HEK293 (cell line): ENCODE results near the gene IFFO2.

Experiments used
- CTCF ChIA-PET: fragments of 350-600 bp; formaldehyde crosslinking; extraction: SDS; loops from one replicate; lab custom pipeline; 2021; ENCODE audit warnings: antibody characterized with exemption; lab: Yijun Ruan, JAX
- POLR2A ChIA-PET: fragments of 300-600 bp; formaldehyde crosslinking; extraction: SDS; loops from one replicate; lab custom pipeline; 2020; ENCODE audit warnings: antibody characterized with exemption, inconsistent platforms; lab: Yijun Ruan, JAX
- H3K27ac ChIP-seq: fragments of 200-500 bp; sonication (Bioruptor generic); 2 replicates; pipeline ENCODE4 v1.5.1; 2014; ENCODE audit warnings: low read depth, low read length, control low read depth, inconsistent platforms; ENCODE audit errors: extremely low read depth
- H3K36me3 ChIP-seq, 2 experiments: fragments of 200-500 bp in 1 of 2; sonication (Bioruptor generic) in 1 of 2; 1 replicate in 1 of 2; 2 replicates in 1 of 2; pipeline ENCODE4 v1.5.1; 2014 to 2017; ENCODE audit warnings: inconsistent platforms in 2 of 2, low read length in 2 of 2; ENCODE audit not compliant: control insufficient read depth in 2 of 2, insufficient read depth in 1 of 2
- H3K4me1 ChIP-seq: fragments of 200-500 bp; sonication (Bioruptor generic); 2 replicates; pipeline ENCODE4 v1.5.1; 2014; ENCODE audit warnings: mild to moderate bottlenecking, low read length, inconsistent platforms; ENCODE audit not compliant: control insufficient read depth, insufficient read depth
- H3K4me3 ChIP-seq: 2 replicates; pipeline ENCODE4 v1.5.1; 2011; ENCODE audit warnings: low read depth, mild to moderate bottlenecking, control low read depth, low read length, moderate library complexity
- H3K9me3 ChIP-seq: fragments of 200-500 bp; sonication (Bioruptor generic); 2 replicates; pipeline ENCODE4 v1.5.1; 2014; ENCODE audit warnings: low read depth, low read length, inconsistent platforms; ENCODE audit not compliant: control insufficient read depth, insufficient read depth
- BCL11A ChIP-seq: fragments of 450-650 bp; formaldehyde crosslinking; IDR thresholded peaks from 2 replicates; pipeline ENCODE4 v1.5.1; 2016; ENCODE audit warnings: low read depth, missing biosample characterization, missing genetic modification characterization
- GFI1B ChIP-seq: fragments of 450-650 bp; formaldehyde crosslinking; IDR thresholded peaks from 2 replicates; pipeline ENCODE4 v1.5.1; 2016; ENCODE audit warnings: missing biosample characterization, missing genetic modification characterization
- HOXD13 ChIP-seq: sonication (generic); formaldehyde crosslinking; IDR thresholded peaks from 2 replicates; pipeline ENCODE4 v1.8.0; 2022; ENCODE audit warnings: missing genetic modification reagents, borderline replicate concordance
- KLF7 ChIP-seq: fragments of 450-650 bp; formaldehyde crosslinking; IDR thresholded peaks from 2 replicates; pipeline ENCODE4 v1.5.1; 2016; ENCODE audit warnings: missing biosample characterization, missing genetic modification characterization, borderline replicate concordance
- YY2 ChIP-seq: fragments of 450-650 bp; formaldehyde crosslinking; IDR thresholded peaks from 2 replicates; pipeline ENCODE4 v1.5.1; 2016; ENCODE audit warnings: missing biosample characterization, missing genetic modification characterization
- ZBTB1 ChIP-seq: fragments of 450-650 bp; formaldehyde crosslinking; IDR thresholded peaks from 2 replicates; pipeline ENCODE4 v1.5.1; 2016; ENCODE audit warnings: missing biosample characterization, missing genetic modification characterization
- ZBTB20 ChIP-seq: fragments of 450-650 bp; formaldehyde crosslinking; IDR thresholded peaks from 2 replicates; pipeline ENCODE4 v1.5.1; 2016; ENCODE audit warnings: missing biosample characterization, missing genetic modification characterization
- ZIC2 ChIP-seq: fragments of 450-650 bp; formaldehyde crosslinking; IDR thresholded peaks from 2 replicates; pipeline ENCODE4 v1.5.1; 2016; ENCODE audit warnings: missing biosample characterization, missing genetic modification characterization
- ZNF10 ChIP-seq: fragments of 450-650 bp; formaldehyde crosslinking; IDR thresholded peaks from 2 replicates; pipeline ENCODE4 v1.5.1; 2017; ENCODE audit warnings: missing biosample characterization, missing genetic modification characterization
- ZNF146 ChIP-seq: fragments of 450-650 bp; formaldehyde crosslinking; IDR thresholded peaks from 2 replicates; pipeline ENCODE4 v1.5.1; 2016; ENCODE audit warnings: missing biosample characterization, missing genetic modification characterization
- ZNF16 ChIP-seq: fragments of 450-650 bp; formaldehyde crosslinking; IDR thresholded peaks from 2 replicates; pipeline ENCODE4 v1.5.1; 2016; ENCODE audit warnings: low read depth, missing biosample characterization, missing genetic modification characterization
- ZNF239 ChIP-seq: fragments of 450-650 bp; formaldehyde crosslinking; IDR thresholded peaks from 2 replicates; pipeline ENCODE4 v1.5.1; 2016; ENCODE audit warnings: missing biosample characterization, missing genetic modification characterization
- ZNF280C ChIP-seq: fragments of 450-650 bp; formaldehyde crosslinking; IDR thresholded peaks from 2 replicates; pipeline ENCODE4 v1.5.1; 2016; ENCODE audit warnings: missing biosample characterization, missing genetic modification characterization
- ZNF280D ChIP-seq: fragments of 450-650 bp; formaldehyde crosslinking; IDR thresholded peaks from 2 replicates; pipeline ENCODE4 v1.5.1; 2016; ENCODE audit warnings: missing biosample characterization, missing genetic modification characterization
- ZNF335 ChIP-seq: fragments of 450-650 bp; formaldehyde crosslinking; conservative IDR thresholded peaks from 2 replicates; pipeline ENCODE4 v1.5.1; 2016; ENCODE audit warnings: missing biosample characterization, missing genetic modification characterization
- ZNF404 ChIP-seq: fragments of 450-650 bp; formaldehyde crosslinking; IDR thresholded peaks from 2 replicates; pipeline ENCODE4 v1.5.1; 2017; ENCODE audit warnings: missing biosample characterization, missing genetic modification characterization
- ZNF433 ChIP-seq: fragments of 450-650 bp; formaldehyde crosslinking; IDR thresholded peaks from 2 replicates; pipeline ENCODE4 v1.5.1; 2016; ENCODE audit warnings: missing biosample characterization, missing genetic modification characterization, low read depth
- ZNF529 ChIP-seq: fragments of 450-650 bp; formaldehyde crosslinking; IDR thresholded peaks from 2 replicates; pipeline ENCODE4 v1.5.1; 2017; ENCODE audit warnings: missing genetic modification characterization, missing biosample characterization; ENCODE audit not compliant: insufficient replicate concordance
- ZNF610 ChIP-seq: fragments of 450-650 bp; formaldehyde crosslinking; IDR thresholded peaks from 2 replicates; pipeline ENCODE4 v1.5.1; 2016; ENCODE audit warnings: missing biosample characterization, missing genetic modification characterization, borderline replicate concordance
- ZNF629 ChIP-seq: fragments of 450-650 bp; formaldehyde crosslinking; IDR thresholded peaks from 2 replicates; pipeline ENCODE4 v1.5.1; 2017; ENCODE audit warnings: missing biosample characterization, missing genetic modification characterization
- ZNF658 ChIP-seq: fragments of 450-650 bp; formaldehyde crosslinking; IDR thresholded peaks from 2 replicates; pipeline ENCODE4; 2016; ENCODE audit warnings: missing biosample characterization, missing genetic modification characterization
- ZNF830 ChIP-seq: fragments of 450-650 bp; IDR thresholded peaks from 2 replicates; pipeline ENCODE4 v1.5.0; 2018; ENCODE audit warnings: missing biosample characterization, missing genetic modification characterization, low read depth, mild to moderate bottlenecking, moderate library complexity
- TF ChIP-seq, protein P1 (sequence below): fragments of 450-650 bp; formaldehyde crosslinking; IDR thresholded peaks from 2 replicates; pipeline ENCODE4 v1.5.1; 2016; ENCODE audit warnings: missing biosample characterization, missing genetic modification characterization

The IFFO2 gene

GRCh38 chr1:18932879-18933278 lies 23.6 kb downstream of the IFFO2 start:
- POLR2A ChIA-PET = interaction anchor here (1.3 kb wide), 1 partner anchor 23 kb away, joined by 4 read pairs; the partner anchor contains the start of gene IFFO2
- CTCF ChIA-PET = interaction anchor here (4.0 kb wide), 1 partner anchor 20 kb away, joined by 19 read pairs; no protein-coding TSS in a partner anchor

GRCh38 chr1:18932387-18932786 lies 24.1 kb downstream of the IFFO2 start:
- Histone ChIP-seq H3K4me1 (no peaks in the 10 kb centered on the region), H3K27ac (no peak overlapping the region), H3K9me3 (no peaks in the 10 kb centered on the region), H3K4me3 (no peak overlapping the region), H3K36me3 (no peaks in the 10 kb centered on the region)
- CTCF ChIA-PET = interaction anchor here (4.0 kb wide), 1 partner anchor 19 kb away, joined by 19 read pairs; no protein-coding TSS in a partner anchor
- TF ChIP-seq HOXD13 (CRISPR knock-in tag) (no peak), ZNF529 (no peak), ZNF280D (no peak), ZNF610 (no peak), GFI1B (no peak), ZNF16 (tag by site-specific recombination) (no peak), ZBTB1 (tag by site-specific recombination) (no peak), ZNF404 (no peak), ZNF146 (no peak)
- TF ChIP-seq, protein P1, sequence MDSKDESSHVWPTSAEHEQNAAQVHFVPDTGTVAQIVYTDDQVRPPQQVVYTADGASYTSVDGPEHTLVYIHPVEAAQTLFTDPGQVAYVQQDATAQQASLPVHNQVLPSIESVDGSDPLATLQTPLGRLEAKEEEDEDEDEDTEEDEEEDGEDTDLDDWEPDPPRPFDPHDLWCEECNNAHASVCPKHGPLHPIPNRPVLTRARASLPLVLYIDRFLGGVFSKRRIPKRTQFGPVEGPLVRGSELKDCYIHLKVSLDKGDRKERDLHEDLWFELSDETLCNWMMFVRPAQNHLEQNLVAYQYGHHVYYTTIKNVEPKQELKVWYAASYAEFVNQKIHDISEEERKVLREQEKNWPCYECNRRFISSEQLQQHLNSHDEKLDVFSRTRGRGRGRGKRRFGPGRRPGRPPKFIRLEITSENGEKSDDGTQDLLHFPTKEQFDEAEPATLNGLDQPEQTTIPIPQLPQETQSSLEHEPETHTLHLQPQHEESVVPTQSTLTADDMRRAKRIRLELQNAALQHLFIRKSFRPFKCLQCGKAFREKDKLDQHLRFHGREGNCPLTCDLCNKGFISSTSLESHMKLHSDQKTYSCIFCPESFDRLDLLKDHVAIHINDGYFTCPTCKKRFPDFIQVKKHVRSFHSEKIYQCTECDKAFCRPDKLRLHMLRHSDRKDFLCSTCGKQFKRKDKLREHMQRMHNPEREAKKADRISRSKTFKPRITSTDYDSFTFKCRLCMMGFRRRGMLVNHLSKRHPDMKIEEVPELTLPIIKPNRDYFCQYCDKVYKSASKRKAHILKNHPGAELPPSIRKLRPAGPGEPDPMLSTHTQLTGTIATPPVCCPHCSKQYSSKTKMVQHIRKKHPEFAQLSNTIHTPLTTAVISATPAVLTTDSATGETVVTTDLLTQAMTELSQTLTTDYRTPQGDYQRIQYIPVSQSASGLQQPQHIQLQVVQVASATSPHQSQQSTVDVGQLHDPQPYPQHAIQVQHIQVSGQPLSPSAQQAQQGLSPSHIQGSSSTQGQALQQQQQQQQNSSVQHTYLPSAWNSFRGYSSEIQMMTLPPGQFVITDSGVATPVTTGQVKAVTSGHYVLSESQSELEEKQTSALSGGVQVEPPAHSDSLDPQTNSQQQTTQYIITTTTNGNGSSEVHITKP (tag by site-specific recombination) = no peak
- POLR2A ChIA-PET = interaction anchor here (1.3 kb wide), 1 partner anchor 24 kb away, joined by 4 read pairs; the partner anchor contains the start of gene IFFO2

More at GRCh38 chr1:18932879-18933278, 23.6 kb downstream of the IFFO2 start:
- no peaks in the 10 kb centered on the region for H3K4me1 ChIP-seq
- no peak overlapping the region for H3K27ac ChIP-seq
- no peak for TF ChIP-seq ZNF629 (tag by site-specific recombination)
- TF ChIP-seq ZNF239 = no peak
- peak; percentile 68 for TF ChIP-seq ZIC2 (tag by site-specific recombination)
- no peaks in the 10 kb centered on the region for H3K9me3 ChIP-seq
- H3K36me3 ChIP-seq = no peaks in the 10 kb centered on the region
- no peak overlapping the region for H3K4me3 ChIP-seq

DNA sequence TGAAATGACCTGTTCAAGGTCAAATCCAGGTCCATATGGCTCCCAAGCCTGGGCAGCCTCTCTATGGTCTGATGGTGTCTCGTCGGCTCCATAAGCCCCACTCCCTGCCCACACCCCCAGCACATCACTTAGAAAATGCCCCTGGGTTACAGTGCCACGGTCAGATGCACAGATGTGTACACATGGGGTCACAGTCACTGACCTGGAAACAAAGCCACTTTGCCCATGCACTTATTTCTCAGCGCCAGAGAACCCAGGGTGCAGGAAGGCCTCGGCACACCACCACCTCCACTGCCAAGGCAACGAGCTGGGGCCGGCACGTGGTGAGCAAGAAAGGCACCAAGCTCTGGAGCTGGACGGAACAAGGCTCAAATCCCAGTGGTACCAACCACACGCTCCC lies 24.7 kb downstream of the IFFO2 start:
- Histone ChIP-seq H3K36me3 (no peaks in the 10 kb centered on the region), H3K4me1 (no peaks in the 10 kb centered on the region), H3K27ac (no peak overlapping the region), H3K4me3 (no peak overlapping the region), H3K9me3 (no peaks in the 10 kb centered on the region)
- TF ChIP-seq BCL11A (tag by site-specific recombination) (no peak), ZNF335 (no peak), ZNF830 (tag by site-specific recombination) (no peak), ZNF658 (no peak), ZNF280C (tag by site-specific recombination) (no peak), ZNF10 (no peak), YY2 (tag by site-specific recombination) (no peak), KLF7 (tag by site-specific recombination) (no peak), ZBTB20 (tag by site-specific recombination) (no peak), ZNF433 (no peak)
- ChIA-PET CTCF (interaction anchor here (4.0 kb wide), 1 partner anchor 19 kb away, joined by 19 read pairs; no protein-coding TSS in a partner anchor), POLR2A (interaction anchor here (1.3 kb wide), 1 partner anchor 25 kb away, joined by 4 read pairs; the partner anchor contains the start of gene IFFO2)
